Astrocyte of the spinal cord (primary cell): ENCODE results near the gene NGRN.

Experiments
- DNase-seq: peaks from one replicate; pipeline ENCODE4 v3.0.0; 2011; ENCODE audit warnings: low read depth, low spot score
- H3K4me3 ChIP-seq: 2 replicates; pipeline ENCODE4 v1.5.1; 2011; ENCODE audit warnings: low read depth, mild to moderate bottlenecking, low read length, moderate library complexity
- in situ Hi-C: cut with HindIII; loops from 2 replicates; pipeline ENCODE4 v1.10.0; 2017; ENCODE audit warnings: low sequenced_read_pairs
- TF ChIP-seq, protein P1 (sequence below): IDR thresholded peaks from 2 replicates; pipeline ENCODE4 v1.5.1; 2012; ENCODE audit warnings: low read depth, mild to moderate bottlenecking, low read length, inconsistent platforms

The NGRN gene

DNA sequence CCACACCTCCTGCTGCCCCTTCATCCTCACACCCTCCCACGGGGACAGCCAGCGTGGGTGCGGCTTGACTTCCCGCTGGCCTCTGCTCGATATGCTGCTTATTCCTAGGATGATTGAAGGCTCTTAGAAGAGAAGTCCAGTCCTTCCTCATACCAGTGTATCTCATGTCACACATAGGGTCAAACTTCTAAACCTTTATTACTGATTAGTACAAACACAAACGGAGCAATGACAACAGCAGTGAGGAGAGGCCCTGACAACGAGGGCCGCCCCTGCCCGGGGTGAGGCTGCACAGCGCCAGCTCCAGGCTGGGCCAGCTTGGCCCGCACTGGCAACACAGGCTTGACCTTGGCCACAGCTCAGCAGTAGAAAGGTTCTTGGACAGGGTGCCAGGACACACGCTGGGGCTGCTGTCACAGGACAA is 35.4 kb upstream of the NGRN start:
- no peak for DNase-seq
- no peak overlapping the region for H3K4me3 ChIP-seq
- in situ Hi-C loops, result no loop called here
- TF ChIP-seq, protein P1, sequence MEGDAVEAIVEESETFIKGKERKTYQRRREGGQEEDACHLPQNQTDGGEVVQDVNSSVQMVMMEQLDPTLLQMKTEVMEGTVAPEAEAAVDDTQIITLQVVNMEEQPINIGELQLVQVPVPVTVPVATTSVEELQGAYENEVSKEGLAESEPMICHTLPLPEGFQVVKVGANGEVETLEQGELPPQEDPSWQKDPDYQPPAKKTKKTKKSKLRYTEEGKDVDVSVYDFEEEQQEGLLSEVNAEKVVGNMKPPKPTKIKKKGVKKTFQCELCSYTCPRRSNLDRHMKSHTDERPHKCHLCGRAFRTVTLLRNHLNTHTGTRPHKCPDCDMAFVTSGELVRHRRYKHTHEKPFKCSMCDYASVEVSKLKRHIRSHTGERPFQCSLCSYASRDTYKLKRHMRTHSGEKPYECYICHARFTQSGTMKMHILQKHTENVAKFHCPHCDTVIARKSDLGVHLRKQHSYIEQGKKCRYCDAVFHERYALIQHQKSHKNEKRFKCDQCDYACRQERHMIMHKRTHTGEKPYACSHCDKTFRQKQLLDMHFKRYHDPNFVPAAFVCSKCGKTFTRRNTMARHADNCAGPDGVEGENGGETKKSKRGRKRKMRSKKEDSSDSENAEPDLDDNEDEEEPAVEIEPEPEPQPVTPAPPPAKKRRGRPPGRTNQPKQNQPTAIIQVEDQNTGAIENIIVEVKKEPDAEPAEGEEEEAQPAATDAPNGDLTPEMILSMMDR, result no peak

DNA sequence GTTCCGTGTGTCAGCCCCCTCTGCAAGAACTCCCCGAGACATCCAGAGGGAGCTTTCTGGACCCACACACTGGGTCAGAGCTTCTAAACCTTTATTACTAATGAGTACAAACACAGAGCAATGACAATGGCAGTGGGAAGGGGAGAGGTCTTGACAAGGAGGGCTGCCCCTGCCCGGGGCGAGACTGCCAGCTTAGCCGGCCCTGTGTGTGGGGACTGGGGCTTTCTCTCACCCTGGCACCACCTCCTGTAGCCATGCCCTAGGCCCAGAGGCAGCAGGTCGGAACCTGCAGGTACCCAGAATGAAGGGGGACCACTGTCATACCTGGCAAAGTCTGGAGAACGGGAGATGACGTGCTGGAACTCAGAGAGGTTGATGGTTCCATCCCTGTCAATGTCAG is 34.9 kb upstream of the NGRN start:
- in situ Hi-C loops, result no loop called here
- DNase-seq, result no peak
- TF ChIP-seq, protein P1, result no peak
- no peak overlapping the region for H3K4me3 ChIP-seq

DNA sequence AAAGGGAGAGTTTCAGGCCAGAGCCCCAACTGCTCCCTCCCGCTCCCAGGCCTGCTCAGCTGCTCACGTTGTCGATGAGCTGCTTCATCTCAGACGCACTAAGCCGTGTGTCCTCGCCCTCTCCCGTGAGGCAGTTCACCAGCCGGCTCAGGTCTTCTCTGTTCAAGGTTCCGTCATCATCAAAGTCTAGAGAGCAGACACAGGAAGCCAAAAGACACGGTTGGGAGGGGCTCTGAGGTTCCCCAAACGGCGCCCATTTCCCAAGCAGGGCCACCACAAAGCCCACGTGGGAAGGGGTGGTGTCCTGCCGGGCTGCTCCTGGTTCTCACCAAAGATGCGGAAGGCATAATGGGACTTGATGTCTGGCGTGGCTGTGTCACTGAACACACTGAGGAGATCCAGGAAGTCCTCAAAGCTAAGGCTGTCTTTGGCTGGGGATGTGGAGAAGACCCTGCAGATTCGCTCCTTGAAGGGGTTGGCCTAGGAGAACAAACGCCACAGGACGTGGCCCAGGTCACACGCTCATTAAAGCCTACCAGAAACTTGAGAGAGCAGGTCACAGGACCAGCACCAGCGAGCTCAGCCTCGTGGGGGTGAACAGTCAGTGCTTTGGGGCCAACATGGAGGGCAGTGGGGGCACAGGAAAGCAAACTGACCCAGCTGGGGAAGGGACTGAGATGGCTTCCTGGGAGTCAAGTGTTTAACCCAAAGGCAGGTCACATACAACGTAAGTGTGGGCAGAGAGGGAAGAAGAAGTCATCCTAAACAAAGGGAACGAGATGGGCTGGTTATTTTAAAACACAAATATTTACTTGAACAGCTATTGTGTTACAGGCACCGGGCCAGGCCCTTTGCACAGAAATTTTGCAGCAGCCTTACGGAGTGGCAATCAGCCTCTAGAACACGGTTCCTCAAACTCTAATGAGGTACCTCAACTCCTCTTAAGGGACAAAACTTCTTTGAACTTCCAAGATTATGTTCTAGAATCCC is 34.1 kb upstream of the NGRN start:
- H3K4me3 ChIP-seq, result no peak overlapping the region
- in situ Hi-C loops, result no loop called here
- no peak for DNase-seq

DNA sequence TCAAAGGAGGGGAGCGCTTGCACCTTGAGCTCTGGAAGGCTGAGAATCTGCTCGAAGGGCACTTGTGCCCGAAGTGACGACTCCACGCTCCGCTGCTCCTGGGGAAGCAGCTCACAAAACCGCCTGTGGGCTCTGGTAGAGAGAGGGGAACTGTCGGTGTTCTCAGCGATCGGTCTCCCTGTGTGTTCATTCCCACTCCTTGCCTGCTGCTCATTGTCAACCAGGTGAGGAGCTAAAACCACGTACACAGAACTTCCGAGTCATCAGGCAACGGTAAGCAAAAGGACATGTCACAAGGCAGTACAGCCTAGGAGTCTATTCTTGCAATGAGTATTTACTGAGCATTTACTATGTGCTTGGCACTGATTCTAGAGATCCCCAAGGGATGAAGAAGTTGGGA is 33.3 kb upstream of the NGRN start:
- DNase-seq, result no peak
- H3K4me3 ChIP-seq, result no peak overlapping the region
- in situ Hi-C loops, result no loop called here
- TF ChIP-seq, protein P1, result no peak

More for the DNA sequence above, 34.1 kb upstream of the NGRN start:
- TF ChIP-seq, protein P1, result no peak

DNA sequence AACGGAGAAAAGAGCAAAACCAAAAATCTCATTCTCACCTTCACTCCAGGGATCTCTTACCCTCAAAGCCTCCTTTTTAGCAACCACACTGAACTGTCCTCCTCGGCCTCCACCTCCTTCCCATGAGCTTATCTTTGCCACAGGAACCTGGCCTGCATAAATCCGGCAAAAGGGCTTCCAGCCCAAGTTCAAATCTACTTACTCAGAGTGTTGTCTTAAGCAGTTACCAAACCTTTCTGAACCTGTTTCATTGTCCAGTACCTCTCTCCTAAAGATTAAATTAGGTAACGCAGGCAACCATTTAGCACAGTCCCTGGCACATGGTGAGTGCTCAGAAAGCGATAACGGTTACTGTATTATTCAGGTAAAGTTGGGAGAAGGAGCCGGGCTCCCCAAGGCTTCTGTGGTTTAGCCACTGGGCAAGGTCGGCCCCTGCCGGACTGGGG is 32.5 kb upstream of the NGRN start:
- peak overlapping the region; percentile 77 for H3K4me3 ChIP-seq
- TF ChIP-seq, protein P1, result peak; percentile 58
- in situ Hi-C loops, result no loop called here
- DNase-seq, result peak; percentile 46

DNA sequence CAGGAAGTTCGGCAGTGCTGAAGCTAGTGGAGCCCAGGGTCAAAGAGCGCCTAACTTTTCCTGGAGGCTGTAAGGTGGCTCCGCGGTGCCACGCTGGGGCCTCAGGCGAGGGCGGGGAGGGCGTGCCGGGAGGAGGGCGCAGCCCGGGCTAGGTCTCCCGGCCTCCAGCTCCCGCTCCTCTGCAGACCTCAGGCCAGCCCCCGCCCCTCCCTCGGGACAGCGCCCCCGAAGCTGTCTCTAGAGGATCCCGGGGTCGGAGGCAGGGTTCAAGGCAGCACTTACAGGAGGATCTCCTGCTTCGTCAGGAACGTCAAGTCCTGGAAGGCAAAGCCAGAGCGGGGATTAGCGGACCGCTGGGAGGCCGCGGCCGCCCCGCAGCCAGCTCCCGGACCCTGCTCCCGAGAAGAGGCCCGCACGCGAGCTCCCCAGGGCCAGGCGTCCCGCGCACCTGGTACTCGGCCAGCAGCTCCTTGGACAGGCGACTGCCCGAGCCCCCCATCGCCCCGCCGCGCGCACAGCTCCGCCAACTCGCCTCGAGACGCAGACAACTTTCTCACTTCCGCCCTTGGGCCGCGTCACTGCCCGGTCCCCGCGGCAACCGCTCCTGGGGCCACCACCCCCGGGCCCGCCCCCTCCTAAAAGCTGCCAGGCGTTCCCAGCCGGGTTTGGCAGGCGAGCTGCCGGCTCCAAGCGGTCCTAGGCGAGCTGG is 31.9 kb upstream of the NGRN start, which contains the start of gene CIB1:
Gene CIB1, minus strand, starts transcription at position 555 of the 709 bp plus-strand sequence. Its CDS starts 56 bp downstream, at position 499.
- H3K4me3 ChIP-seq, result peak within 1 kb of the TSS; percentile 77
- TF ChIP-seq, protein P1, result no peak
- DNase-seq, result peak; percentile 97
- in situ Hi-C loops, result no loop called here
